ENCODE measurements around the gene PSMB5. TPM values are rescaled to one million over a fixed set of nuclear protein-coding genes. Genes with fewer than 3 reads are reported as not detected.

The PSMB5 gene
- total RNA-seq (10 to 100 TPM; 20.6 to 43.9 (median 38.0) TPM), total RNA-seq (12.8 to 182 (median 27.0) reads per million in 29 experiments)
- total RNA-seq (2013): 27.0 TPM

DNA sequence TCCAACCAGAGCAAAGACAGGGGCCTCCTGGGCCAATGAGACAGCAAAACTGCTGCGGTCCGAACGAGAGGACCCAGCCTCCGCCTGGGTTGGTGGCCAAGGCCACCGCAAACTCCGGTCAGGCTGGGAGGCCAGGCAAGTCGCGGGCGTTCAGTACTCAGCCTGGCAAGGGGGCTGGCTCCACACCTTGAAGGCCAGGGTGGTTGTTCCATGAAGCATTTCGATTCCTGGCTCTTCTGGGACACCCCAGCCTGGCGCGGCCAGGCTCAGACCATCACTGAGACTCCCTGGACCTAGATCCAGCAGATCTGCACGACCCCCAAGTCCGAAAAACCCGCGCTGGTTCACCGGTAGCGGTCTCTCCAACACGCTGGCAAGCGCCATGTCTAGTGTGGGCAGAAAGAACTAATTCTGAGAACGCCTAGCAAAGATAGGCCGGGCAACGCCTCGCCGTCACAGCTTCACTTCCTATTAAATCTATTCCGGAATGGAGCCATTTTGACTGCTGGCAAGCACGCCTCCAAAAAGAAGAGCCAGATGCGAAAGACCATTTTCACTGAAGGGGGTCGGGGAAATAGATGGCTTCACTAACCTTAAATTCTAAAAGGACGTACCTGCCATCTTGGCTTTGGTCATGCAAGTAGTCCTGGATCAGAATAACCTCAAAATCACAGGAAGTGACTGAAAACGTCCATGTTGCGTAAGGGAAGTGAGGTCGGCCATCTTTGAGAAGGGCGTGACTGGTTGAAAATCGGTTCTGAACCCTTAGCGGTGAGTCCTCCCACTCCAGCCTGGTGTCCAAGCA is at the start of gene PSMB5:
Gene PSMB5 (minus strand): TSS at position 403 of the 805 bp plus-strand sequence. CDS start 19 bp downstream, at position 384.
- H3K27ac Mint-ChIP-seq: peak within 1 kb of the TSS; percentile 98 to 99
- Histone ChIP-seq H3K27me3 (replicated peaks in 1 of 2; ENCODE audit: control insufficient read depth in 2 of 2, extremely low read depth in 1 of 2, insufficient read depth in 2 of 2, low read length in 1 of 2) (no peaks in the 10 kb centered on the region), H3K27ac (ENCODE audit: low read length) (peak within 1 kb of the TSS; percentile 89), H3K4me1 (ENCODE audit: control insufficient read depth in 1 of 2, extremely low read depth in 1 of 2, insufficient read depth in 2 of 2, low read length in 2 of 2) (peaks cover 9 to 20% of the 10 kb centered on the region in 2 experiments), H3K9me3 (no peaks in the 10 kb centered on the region), H3K36me3 (ENCODE audit: control insufficient read depth in 2 of 2, extremely low read depth in 1 of 2, insufficient read depth in 1 of 2, low read length in 1 of 2) (peaks cover 0 to 25% of the 10 kb centered on the region in 2 donors), H3K4me3 (ENCODE audit: control insufficient read depth in 1 of 2, extremely low read depth in 1 of 2, low read length in 1 of 2) (peak within 1 kb of the TSS; percentile 79 to 85)
- no peaks in the 10 kb centered on the region for H3K9me3 Mint-ChIP-seq
- ChIA-PET CTCF (interaction anchor here (0.5 to 2.1 kb wide), 8 partner anchors 20 to 204 kb away, joined by 3 to 10 read pairs (median 6); no protein-coding TSS in a partner anchor), POLR2A (interaction anchor here (0.6 to 1.6 kb wide), 9 partner anchors 26 to 1669 kb away, joined by 3 to 11 read pairs (median 5); partner anchors contain the start of genes ACIN1 (in 1 of the 2), C14orf119 (in 1 of the 2) and LRP10 (in 1 of the 2))
- WGBS (ENCODE audit: insufficient coverage): under 1% methylated on average over 29 of the region's 36 CpGs
- H3K4me3 Mint-ChIP-seq: peak within 1 kb of the TSS; percentile 88 to 98 (median 91)
- H3K27me3 Mint-ChIP-seq: no peaks in the 10 kb centered on the region
- ATAC-seq (replicated peaks in 1 of 4) (peak; percentile 90 to 95 (median 93)), DNase-seq (peak; percentile 71 to 95 (median 88))
- H3K4me1 Mint-ChIP-seq: peaks cover 26 to 33% (median 33%) of the 10 kb centered on the region in 3 donors
- peaks cover 12% of the 10 kb centered on the region for H3K36me3 Mint-ChIP-seq

DNA sequence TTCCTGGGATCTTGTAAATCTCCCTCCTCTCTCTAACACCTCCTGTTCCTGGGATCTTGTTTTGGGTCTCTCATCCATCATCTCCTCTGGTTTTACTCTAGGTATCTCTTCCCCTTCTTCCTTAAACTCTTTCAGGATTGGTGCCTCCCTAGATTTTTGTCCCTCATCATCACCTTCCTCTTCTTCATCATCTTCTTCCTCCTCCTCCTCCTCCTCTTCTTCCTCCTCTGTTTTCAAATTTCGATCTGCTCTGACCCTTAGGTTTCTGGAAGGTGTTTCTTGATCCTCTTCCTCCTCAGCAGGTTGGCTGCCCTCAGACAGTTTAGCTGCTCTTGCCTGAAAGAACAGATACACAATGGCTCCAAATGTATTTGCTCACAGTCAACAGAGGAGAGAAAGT is 45.8 kb upstream of the PSMB5 start:
- no peaks in the 10 kb centered on the region for H3K9me3 Mint-ChIP-seq
- no peak for DNase-seq
- peak overlapping the region; percentile 1 to 65 for H3K27ac Mint-ChIP-seq
- Histone ChIP-seq H3K4me3 (ENCODE audit: control insufficient read depth in 1 of 2, extremely low read depth in 1 of 2, low read length in 1 of 2) (no peak overlapping the region), H3K9me3 (no peaks in the 10 kb centered on the region), H3K27ac (ENCODE audit: low read length) (no peak overlapping the region), H3K36me3 (ENCODE audit: control insufficient read depth in 2 of 2, extremely low read depth in 1 of 2, insufficient read depth in 1 of 2, low read length in 1 of 2) (peaks cover 23 to 92% of the 10 kb centered on the region in 2 donors), H3K27me3 (replicated peaks in 1 of 2; ENCODE audit: control insufficient read depth in 2 of 2, extremely low read depth in 1 of 2, insufficient read depth in 2 of 2, low read length in 1 of 2) (no peaks in the 10 kb centered on the region), H3K4me1 (ENCODE audit: control insufficient read depth in 1 of 2, extremely low read depth in 1 of 2, insufficient read depth in 2 of 2, low read length in 2 of 2) (no peaks in the 10 kb centered on the region)
- ATAC-seq (replicated peaks in 1 of 4): no peak
- POLR2A ChIA-PET: interaction anchor here in 1 of 2 donors (0.7 kb wide), 1 partner anchor 15 kb away, joined by 3 read pairs; the partner anchor contains the start of genes ACIN1 and C14orf119
- no CpG with 5 or more reads among the region's 1 CpG for WGBS (ENCODE audit: insufficient coverage)
- H3K27me3 Mint-ChIP-seq: no peaks in the 10 kb centered on the region
- no peak overlapping the region for H3K4me3 Mint-ChIP-seq
- CTCF ChIA-PET: interaction anchor here (0.5 to 3.0 kb wide), 7 partner anchors 11 to 1256 kb away, joined by 3 to 11 read pairs (median 5); no protein-coding TSS in a partner anchor
- H3K4me1 Mint-ChIP-seq: peaks cover 6 to 16% (median 8%) of the 10 kb centered on the region in 3 donors
- peaks cover 57% of the 10 kb centered on the region for H3K36me3 Mint-ChIP-seq

DNA sequence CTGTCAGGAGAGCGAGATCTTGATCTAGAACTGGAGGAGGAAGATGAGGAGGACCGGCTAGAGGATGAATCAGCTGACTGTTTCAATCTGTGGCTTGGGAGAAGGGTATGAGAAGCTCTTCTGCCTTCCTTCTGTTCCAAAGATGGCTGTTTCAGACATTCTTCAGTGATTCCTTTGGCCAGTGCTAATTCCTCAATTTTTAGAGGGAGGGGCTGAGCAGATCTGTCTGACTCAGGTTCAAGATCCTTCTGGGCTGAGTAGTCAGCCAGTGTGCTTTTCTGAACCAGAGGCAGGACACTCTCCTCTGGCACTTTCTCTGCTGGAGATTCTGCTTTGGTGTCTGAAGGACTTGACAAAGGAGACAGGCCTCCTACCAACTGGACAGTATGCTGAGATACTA is 45.0 kb upstream of the PSMB5 start:
- WGBS (ENCODE audit: insufficient coverage): 100% methylated on average over 2 of the region's 2 CpGs
- Histone ChIP-seq H3K4me1 (ENCODE audit: control insufficient read depth in 1 of 2, extremely low read depth in 1 of 2, insufficient read depth in 2 of 2, low read length in 2 of 2) (no peaks in the 10 kb centered on the region), H3K4me3 (ENCODE audit: control insufficient read depth in 1 of 2, extremely low read depth in 1 of 2, low read length in 1 of 2) (no peak overlapping the region), H3K27ac (ENCODE audit: low read length) (no peak overlapping the region), H3K36me3 (ENCODE audit: control insufficient read depth in 2 of 2, extremely low read depth in 1 of 2, insufficient read depth in 1 of 2, low read length in 1 of 2) (peaks cover 25 to 93% of the 10 kb centered on the region in 2 donors), H3K9me3 (no peaks in the 10 kb centered on the region), H3K27me3 (replicated peaks in 1 of 2; ENCODE audit: control insufficient read depth in 2 of 2, extremely low read depth in 1 of 2, insufficient read depth in 2 of 2, low read length in 1 of 2) (no peaks in the 10 kb centered on the region)
- Mint-ChIP-seq H3K27ac (no peak overlapping the region), H3K4me3 (no peak overlapping the region), H3K4me1 (peaks cover 4 to 9% (median 6%) of the 10 kb centered on the region in 3 donors), H3K27me3 (no peaks in the 10 kb centered on the region), H3K9me3 (no peaks in the 10 kb centered on the region), H3K36me3 (peaks cover 57% of the 10 kb centered on the region)
- ATAC-seq (replicated peaks in 1 of 4) (no peak), DNase-seq (peak in 1 of 35 experiments; percentile 1)
- ChIA-PET POLR2A (no interaction called here), CTCF (interaction anchor here in 1 of 2 donors (1.0 to 1.1 kb wide), 2 partner anchors 11 to 93 kb away, joined by 5 read pairs; no protein-coding TSS in a partner anchor)

DNA sequence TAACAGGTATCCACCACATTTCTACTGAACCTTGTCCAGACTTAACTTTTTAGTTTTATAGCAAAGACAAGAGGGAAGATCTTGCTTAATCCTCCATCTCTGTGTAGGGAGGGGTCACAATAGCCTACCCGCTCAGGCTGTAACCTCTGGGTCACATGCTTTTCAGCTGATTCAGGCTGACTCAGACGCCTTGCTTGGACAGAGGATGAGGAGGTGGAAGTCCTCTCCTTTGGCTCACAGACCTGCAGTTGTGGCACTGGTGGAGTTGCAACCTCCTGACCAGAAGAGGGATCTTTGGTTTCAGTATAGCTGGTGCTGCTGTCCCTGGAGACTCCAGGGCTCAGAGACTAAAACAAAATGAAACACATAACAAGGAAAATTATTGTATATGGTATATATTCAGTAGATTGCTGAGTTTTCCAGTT is 44.0 kb upstream of the PSMB5 start:
- Histone ChIP-seq H3K4me1 (ENCODE audit: control insufficient read depth in 1 of 2, extremely low read depth in 1 of 2, insufficient read depth in 2 of 2, low read length in 2 of 2) (no peaks in the 10 kb centered on the region), H3K36me3 (ENCODE audit: control insufficient read depth in 2 of 2, extremely low read depth in 1 of 2, insufficient read depth in 1 of 2, low read length in 1 of 2) (peaks cover 29 to 95% of the 10 kb centered on the region in 2 donors), H3K4me3 (ENCODE audit: control insufficient read depth in 1 of 2, extremely low read depth in 1 of 2, low read length in 1 of 2) (no peak overlapping the region), H3K9me3 (no peaks in the 10 kb centered on the region), H3K27me3 (replicated peaks in 1 of 2; ENCODE audit: control insufficient read depth in 2 of 2, extremely low read depth in 1 of 2, insufficient read depth in 2 of 2, low read length in 1 of 2) (no peaks in the 10 kb centered on the region), H3K27ac (ENCODE audit: low read length) (no peak overlapping the region)
- H3K4me1 Mint-ChIP-seq: peaks cover 2 to 8% (median 6%) of the 10 kb centered on the region in 3 donors
- peaks cover 55% of the 10 kb centered on the region for H3K36me3 Mint-ChIP-seq
- POLR2A ChIA-PET: no interaction called here
- CTCF ChIA-PET: interaction anchor here (1.1 to 4.6 kb wide), 3 partner anchors 8 to 16 kb away, joined by 3 to 34 read pairs (median 7); partner anchors contain the start of genes ACIN1 (in 1 of the 2) and C14orf119 (in 1 of the 2)
- no peaks in the 10 kb centered on the region for H3K9me3 Mint-ChIP-seq
- no peak overlapping the region for H3K27ac Mint-ChIP-seq
- DNase-seq (no peak), ATAC-seq (replicated peaks in 1 of 4) (no peak)
- WGBS (ENCODE audit: insufficient coverage): 83% methylated on average over 1 of the region's 2 CpGs
- no peaks in the 10 kb centered on the region for H3K27me3 Mint-ChIP-seq
- no peak overlapping the region for H3K4me3 Mint-ChIP-seq

DNA sequence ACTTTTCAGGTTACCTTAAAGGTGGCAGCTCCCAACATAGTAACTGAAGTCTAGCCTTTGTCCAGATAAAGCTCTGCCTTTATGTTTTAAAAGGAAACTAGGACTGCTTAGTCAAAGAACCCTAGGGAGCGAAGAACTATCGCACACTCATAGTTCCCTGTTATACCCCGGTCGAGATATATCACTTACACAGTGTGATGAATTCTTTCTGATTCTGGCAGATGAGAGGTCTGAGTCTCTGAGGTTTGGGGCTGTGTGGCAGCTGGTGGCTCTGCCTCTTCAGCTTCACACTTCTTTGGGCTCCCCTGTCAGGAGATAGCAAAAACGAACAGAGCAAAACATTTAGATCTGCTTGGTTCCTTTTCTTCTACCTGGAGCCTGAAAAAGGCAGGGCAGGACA is 43.3 kb upstream of the PSMB5 start:
- Histone ChIP-seq H3K4me1 (ENCODE audit: control insufficient read depth in 1 of 2, extremely low read depth in 1 of 2, insufficient read depth in 2 of 2, low read length in 2 of 2) (no peaks in the 10 kb centered on the region), H3K4me3 (ENCODE audit: control insufficient read depth in 1 of 2, extremely low read depth in 1 of 2, low read length in 1 of 2) (no peak overlapping the region), H3K9me3 (no peaks in the 10 kb centered on the region), H3K27me3 (replicated peaks in 1 of 2; ENCODE audit: control insufficient read depth in 2 of 2, extremely low read depth in 1 of 2, insufficient read depth in 2 of 2, low read length in 1 of 2) (no peaks in the 10 kb centered on the region), H3K36me3 (ENCODE audit: control insufficient read depth in 2 of 2, extremely low read depth in 1 of 2, insufficient read depth in 1 of 2, low read length in 1 of 2) (peaks cover 23 to 94% of the 10 kb centered on the region in 2 donors), H3K27ac (ENCODE audit: low read length) (no peak overlapping the region)
- Mint-ChIP-seq H3K27me3 (no peaks in the 10 kb centered on the region), H3K4me1 (peaks cover 2 to 8% (median 6%) of the 10 kb centered on the region in 3 donors), H3K9me3 (no peaks in the 10 kb centered on the region), H3K36me3 (peaks cover 53% of the 10 kb centered on the region), H3K27ac (peak overlapping the region in 1 of 2 donors; percentile 34), H3K4me3 (no peak overlapping the region)
- DNase-seq (no peak), ATAC-seq (replicated peaks in 1 of 4) (no peak)
- ChIA-PET CTCF (interaction anchor here (0.6 to 4.6 kb wide), 16 partner anchors 9 to 243 kb away, joined by 3 to 34 read pairs (median 7); partner anchors contain the start of genes ACIN1 (in 1 of the 2), C14orf119 (in 1 of the 2), CEBPE (in 1 of the 2) and HAUS4 (in 1 of the 2)), POLR2A (interaction anchor here (0.9 to 1.3 kb wide), 3 partner anchors 9 to 17 kb away, joined by 4 to 7 read pairs (median 6); partner anchors contain the start of genes ACIN1 (in 1 of the 2) and C14orf119 (in 1 of the 2))
- 100% methylated on average over 1 of the region's 5 CpGs for WGBS (ENCODE audit: insufficient coverage)

Measured in T-cell (primary cell).